ENCODE measurements around the gene TBC1D10B. TPM values are rescaled to one million over a fixed set of nuclear protein-coding genes. Genes with fewer than 3 reads are reported as not detected.

The TBC1D10B gene
- total and polyA plus RNA-seq, 2 of the 8 experiments (the other 6 are each of a cell fraction or from before 2014, with no cell fraction given) = 15.4 to 28.6 TPM

- DNase-seq (ENCODE audit: low read depth in 1 of 2, low spot score in 2 of 2) (no peak), FAIRE-seq (no peak)
- Histone ChIP-seq H4K20me1 (replicated peaks in 1 of 2; ENCODE audit: control insufficient read depth in 1 of 2, insufficient read depth in 2 of 2, low read length in 2 of 2) (peaks cover 4 to 22% of the 10 kb centered on the region in 2 experiments), H4K8ac (ENCODE audit: extremely low read depth, insufficient read depth, low read length) (no peak overlapping the region; the same call in 1 of the 2 replicates), H2AK5ac (ENCODE audit: low read depth, low read length) (no peak overlapping the region), H3K23me2 (ENCODE audit: low read depth, low read length) (peaks cover 10% of the 10 kb centered on the region; the same call in 1 of the 2 replicates), H3K9me3 (ENCODE audit: insufficient read depth in 2 of 2, low read depth in 1 of 2, low read length in 1 of 2) (no peaks in the 10 kb centered on the region), H3K23ac (ENCODE audit: insufficient read length) (no peak overlapping the region), H3K27me3 (replicated peaks in 1 of 4; ENCODE audit: control insufficient read depth in 3 of 4, extremely low read depth in 1 of 4, insufficient read depth in 3 of 4, low read length in 3 of 4) (no peaks in the 10 kb centered on the region), H2BK20ac (ENCODE audit: low read length) (no peak overlapping the region), H3K4me1 (replicated peaks in 1 of 4; ENCODE audit: control insufficient read depth in 3 of 4, insufficient read depth in 4 of 4, low read length in 3 of 4) (peaks cover 0 to 14% (median 9%) of the 10 kb centered on the region in 4 experiments; a peak in 6 of 7 replicates), H3K79me1 (ENCODE audit: low read depth, low read length) (peaks cover 10% of the 10 kb centered on the region), H3K56ac (replicated peaks; ENCODE audit: insufficient read length, low read depth, low read length) (no peak overlapping the region), H3K4me2 (ENCODE audit: insufficient read depth in 1 of 2, low read depth in 2 of 2, low read length in 2 of 2) (no peak overlapping the region), H2BK120ac (replicated peaks; ENCODE audit: low read depth, low read length) (no peak overlapping the region), H3K14ac (ENCODE audit: insufficient read length) (no peak overlapping the region), H3K27ac (ENCODE audit: low read depth, low read length) (no peak overlapping the region), H3K9ac (replicated peaks in 1 of 4; ENCODE audit: extremely low read depth in 1 of 4, low read depth in 3 of 4, low read length in 3 of 4) (peak overlapping the region in 1 of 4 experiments; percentile 37; a peak in 1 of 7 replicates), H4K5ac (ENCODE audit: insufficient read length, low read depth, low read length) (no peak overlapping the region), H3K18ac (ENCODE audit: extremely low read depth, low read length) (no peak overlapping the region), H2BK12ac (ENCODE audit: low read depth, low read length) (no peak overlapping the region), H2AFZ (ENCODE audit: low read length) (no peak overlapping the region), H3K36me3 (ENCODE audit: control insufficient read depth in 2 of 4, insufficient read depth in 4 of 4, low read length in 3 of 4) (0 out of 8 replicates have a peak, but pooled peaks cover 0 to 4% (median 0%) of the 10 kb centered on the region in 4 experiments), H3K79me2 (ENCODE audit: control insufficient read depth in 1 of 2, insufficient read depth in 2 of 2, low read length in 2 of 2) (peaks cover 0 to 29% of the 10 kb centered on the region in 2 experiments; a peak in 2 of 4 replicates), H2BK15ac (ENCODE audit: low read length) (no peak overlapping the region), H3K4ac (replicated peaks; ENCODE audit: insufficient read length, low read depth, low read length) (no peak overlapping the region), H4K91ac (replicated peaks; ENCODE audit: insufficient read length, low read length) (no peak overlapping the region), H2BK5ac (ENCODE audit: low read depth, low read length) (no peak overlapping the region), H3K4me3 (ENCODE audit: extremely low read depth in 1 of 4, insufficient read depth in 2 of 4, low read depth in 3 of 4, low read length in 4 of 4) (no peak overlapping the region)
- ChIA-PET CTCF (ENCODE audit: partially characterized antibody) (interaction anchor here (0.9 to 2.9 kb wide), 5 partner anchors 11 to 328 kb away, joined by 3 to 12 read pairs (median 4); partner anchors contain the start of gene CD2BP2), POLR2A (ENCODE audit: partially characterized antibody) (interaction anchor here (1.2 to 2.3 kb wide), 3 partner anchors 10 to 29 kb away, joined by 3 to 16 read pairs (median 3); partner anchors contain the start of gene CD2BP2)
- 94% methylated on average over 10 of the region's 10 CpGs; no CpG with 5 or more reads in 1 of the 2 experiments for WGBS, 2 experiments (ENCODE audit: extremely low coverage in 1 of 2, insufficient coverage in 1 of 2, insufficient read length in 1 of 2, insufficient replicate concordance in 2 of 2, low coverage in 1 of 2, low lambda C conversion rate in 2 of 2, missing lambda C conversion rate in 1 of 2)
- TF ChIP-seq SIN3A (conservative IDR thresholded peaks at IDR 0.05 in 1 of 2, IDR thresholded peaks at IDR 0.05 in 1 of 2; ENCODE audit: low read depth in 1 of 2, low read length in 2 of 2) (no peak), YY1 (IDR thresholded peaks at IDR 0.05; ENCODE audit: low read depth, low read length) (no peak), EGR1 (IDR thresholded peaks at IDR 0.05; ENCODE audit: borderline replicate concordance, low read depth, low read length) (no peak), SRF (IDR thresholded peaks at IDR 0.05; ENCODE audit: low read depth, low read length) (no peak), BCL11A (IDR thresholded peaks at IDR 0.05; ENCODE audit: low read depth in 2 of 2, low read length in 2 of 2) (no peak), POLR2A (IDR thresholded peaks at IDR 0.05; ENCODE audit: control extremely low read depth in 1 of 2, low read depth in 2 of 2, low read length in 2 of 2) (no peak), MAX (IDR thresholded peaks at IDR 0.05) (no peak), RXRA (IDR thresholded peaks at IDR 0.05; ENCODE audit: insufficient read depth, low read depth, low read length) (no peak), CTBP2 (IDR thresholded peaks at IDR 0.05; ENCODE audit: borderline replicate concordance, insufficient read depth, insufficient read length, low read length) (no peak), CHD2 (IDR thresholded peaks at IDR 0.05; ENCODE audit: low read length) (no peak), TAF7 (optimal IDR thresholded peaks at IDR 0.05; ENCODE audit: borderline replicate concordance, low read depth, low read length) (no peak), KDM5A (IDR thresholded peaks at IDR 0.05; ENCODE audit: low read length) (no peak), RFX5 (IDR thresholded peaks at IDR 0.05; ENCODE audit: borderline replicate concordance, low read depth, low read length) (no peak), CHD1 (IDR thresholded peaks at IDR 0.05; ENCODE audit: low read depth, low read length) (no peak)
Measured at GRCh38 chr16:30365200-30365599, 5.1 kb downstream of the TBC1D10B start.
